Measurements from ENCODE around the gene CLIC4. TPM values are rescaled to one million over a fixed set of nuclear protein-coding genes. Genes with fewer than 3 reads are reported as not detected.
"Not testable (repeated sequence)": the region's sequence is repeated elsewhere in the genome, so short reads cannot be mapped to it uniquely, and the experiment has no call there.

The CLIC4 gene
- total and polyA plus RNA-seq, 3 experiments from 2014 or later = 0.18 to 13.2 (median 12.8) TPM

DNA sequence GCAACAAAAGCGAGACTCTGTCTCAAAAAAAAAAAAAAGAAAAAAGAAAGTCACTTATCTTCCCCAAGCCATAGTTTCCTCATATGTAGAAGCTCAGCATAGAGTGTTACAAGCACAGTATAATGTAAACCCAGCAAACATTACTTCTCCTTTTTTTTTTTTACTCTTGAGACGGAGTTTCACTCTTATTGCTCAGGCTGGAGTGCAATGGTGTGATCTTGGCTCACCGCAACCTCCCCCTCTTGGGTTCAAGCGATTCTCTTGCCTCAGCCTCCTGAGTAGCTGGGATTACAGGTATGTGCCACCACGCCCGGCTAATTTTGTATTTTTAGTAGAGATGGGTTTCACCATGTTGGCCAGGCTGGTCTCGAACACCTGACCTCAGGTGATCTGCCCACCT, 11.9 kb upstream of the CLIC4 start:
- H3K4me3 ChIP-seq (ENCODE audit: low read length); H3K36me3 ChIP-seq (ENCODE audit: insufficient read depth, low read length); DNase-seq; H3K36me3 Mint-ChIP-seq; H3K27me3 Mint-ChIP-seq; H3K9me3 ChIP-seq (ENCODE audit: low read length); H3K4me3 Mint-ChIP-seq; H3K27me3 ChIP-seq (ENCODE audit: insufficient read depth, low read length, poor library complexity, severe bottlenecking); H3K4me1 ChIP-seq (ENCODE audit: insufficient read depth, low read length); H3K4me1 Mint-ChIP-seq; H3K27ac Mint-ChIP-seq; CTCF ChIA-PET; H3K9me3 Mint-ChIP-seq; H3K27ac ChIP-seq (ENCODE audit: low read depth, low read length): not testable (repeated sequence)
- POLR2A ChIA-PET = interaction anchor here (0.6 kb wide), 1 partner anchor 1213 kb away, joined by 3 read pairs; no protein-coding TSS in a partner anchor

DNA sequence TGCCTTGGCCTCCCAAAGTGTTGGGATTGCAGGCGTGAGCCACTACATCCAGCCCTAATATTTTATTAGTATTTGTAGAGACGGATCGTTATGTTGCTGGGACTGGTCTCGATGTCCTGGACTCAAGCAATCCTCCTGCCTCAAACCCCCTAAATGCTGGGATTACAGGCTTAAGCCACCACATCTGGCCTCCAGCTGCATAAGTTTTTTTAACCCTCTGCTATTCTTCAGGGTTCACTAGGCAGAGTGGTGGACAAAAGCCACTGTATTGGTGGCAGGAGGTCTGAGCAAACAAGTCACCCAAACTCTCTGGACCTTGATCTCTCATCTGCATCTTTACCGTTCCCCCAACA, 10.1 kb upstream of the CLIC4 start:
- H3K27ac ChIP-seq (ENCODE audit: low read depth, low read length) = peak overlapping the region; percentile 9
- no peak overlapping the region for H3K4me3 Mint-ChIP-seq
- no peaks in the 10 kb centered on the region for H3K4me1 ChIP-seq (ENCODE audit: insufficient read depth, low read length)
- no peaks in the 10 kb centered on the region for H3K27me3 ChIP-seq (ENCODE audit: insufficient read depth, low read length, poor library complexity, severe bottlenecking)
- ChIA-PET CTCF (no interaction called here), POLR2A (no interaction called here)
- H3K9me3 Mint-ChIP-seq = no peaks in the 10 kb centered on the region
- H3K27ac Mint-ChIP-seq = no peak overlapping the region
- DNase-seq = no peak
- no peaks in the 10 kb centered on the region for H3K9me3 ChIP-seq (ENCODE audit: low read length)
- H3K4me3 ChIP-seq (ENCODE audit: low read length) = no peak overlapping the region
- H3K36me3 ChIP-seq (ENCODE audit: insufficient read depth, low read length) = no peaks in the 10 kb centered on the region
- H3K4me1 Mint-ChIP-seq = no peaks in the 10 kb centered on the region
- no peaks in the 10 kb centered on the region for H3K36me3 Mint-ChIP-seq
- peaks cover 5 to 9% of the 10 kb centered on the region in 2 donors for H3K27me3 Mint-ChIP-seq

DNA sequence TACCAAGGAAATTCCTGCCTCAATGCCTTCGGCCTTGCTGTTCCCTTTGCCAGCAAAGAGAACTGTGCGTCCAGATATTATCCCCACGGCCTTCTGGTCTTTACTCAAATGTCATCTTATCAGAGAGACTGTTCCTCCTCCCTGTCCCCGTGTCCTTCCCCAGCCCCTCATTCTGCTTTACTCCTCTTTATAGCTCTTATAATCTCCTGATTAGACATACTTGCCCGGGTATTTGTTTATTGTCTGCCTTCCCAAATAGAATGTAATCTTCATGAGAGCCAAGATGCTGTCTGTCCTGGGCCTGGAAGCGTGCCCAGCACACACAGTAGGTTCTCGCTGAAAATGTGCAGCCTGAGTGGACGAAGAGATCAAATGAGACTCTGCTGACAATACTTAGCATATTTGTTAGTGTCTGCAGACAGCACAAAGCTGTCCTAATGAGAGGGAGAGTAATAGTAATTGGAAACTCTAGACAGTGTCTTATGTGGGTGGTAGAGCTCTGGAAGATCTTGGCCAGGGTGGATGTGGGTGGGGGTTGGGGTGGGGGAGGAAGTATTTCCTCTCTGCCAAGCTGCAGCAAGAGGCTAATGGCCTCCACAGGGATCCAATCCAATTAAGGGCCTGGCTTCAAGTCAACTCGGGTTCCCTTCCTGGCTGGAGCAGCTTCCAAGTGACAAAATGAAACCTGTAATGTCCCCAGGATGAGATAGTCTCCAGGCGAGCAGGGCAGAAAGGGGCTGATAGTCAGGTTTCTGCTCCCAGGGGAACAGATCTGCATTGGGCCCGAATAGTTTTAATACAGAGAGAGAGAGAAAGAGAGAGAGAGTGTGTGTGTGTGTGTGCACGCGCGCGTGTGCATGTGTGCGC, 9.5 kb upstream of the CLIC4 start:
- Mint-ChIP-seq H3K36me3 (no peaks in the 10 kb centered on the region), H3K27me3 (peaks cover 5 to 9% of the 10 kb centered on the region in 2 donors)
- H3K27ac ChIP-seq (ENCODE audit: low read depth, low read length) = peak overlapping the region; percentile 9

DNA sequence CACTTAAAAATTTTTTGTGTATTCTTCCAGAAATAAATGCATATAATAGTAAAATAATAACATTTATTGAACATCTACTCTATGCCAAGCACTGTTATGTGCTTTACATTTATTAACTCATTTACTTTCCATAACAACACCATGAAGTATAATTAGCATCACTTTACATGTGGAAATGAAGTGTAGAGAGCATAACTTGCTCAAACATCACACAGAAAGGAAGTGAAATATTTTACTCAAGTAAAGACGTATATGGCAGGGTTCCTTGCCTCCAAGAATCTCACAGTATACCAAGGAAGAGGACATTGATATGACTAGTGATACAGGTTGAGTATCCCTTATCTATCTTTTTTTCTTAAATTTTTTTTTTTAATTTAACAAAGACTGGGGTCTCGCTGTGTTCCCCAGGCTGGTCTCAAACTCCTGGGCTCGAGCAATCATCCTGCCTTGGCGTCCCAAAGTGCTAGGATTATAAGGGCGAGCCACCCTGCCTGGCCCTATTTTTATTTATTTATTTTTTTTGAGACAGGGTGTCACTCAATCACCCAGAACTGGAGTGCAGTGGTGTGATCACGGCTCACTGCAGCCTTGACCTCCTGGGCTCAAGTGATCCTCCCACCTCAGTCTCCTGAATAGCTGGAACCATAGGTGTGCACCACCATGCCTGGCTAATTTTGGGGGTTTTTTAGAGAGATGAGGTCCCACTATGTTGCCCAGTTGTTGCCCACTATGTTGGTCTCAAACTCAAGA, 7.7 kb upstream of the CLIC4 start:
- Histone ChIP-seq H3K4me3 (ENCODE audit: low read length) (no peak overlapping the region), H3K27me3 (ENCODE audit: insufficient read depth, low read length, poor library complexity, severe bottlenecking) (no peaks in the 10 kb centered on the region), H3K36me3 (ENCODE audit: insufficient read depth, low read length) (no peaks in the 10 kb centered on the region), H3K9me3 (ENCODE audit: low read length) (no peaks in the 10 kb centered on the region), H3K4me1 (ENCODE audit: insufficient read depth, low read length) (no peaks in the 10 kb centered on the region), H3K27ac (ENCODE audit: low read depth, low read length) (no peak overlapping the region)
- H3K9me3 Mint-ChIP-seq = no peaks in the 10 kb centered on the region
- no peak overlapping the region for H3K27ac Mint-ChIP-seq
- ChIA-PET CTCF (no interaction called here), POLR2A (interaction anchor here (0.6 kb wide), 1 partner anchor 54 kb away, joined by 3 read pairs; no protein-coding TSS in a partner anchor)
- DNase-seq = no peak
- H3K4me3 Mint-ChIP-seq = no peak overlapping the region
- no peaks in the 10 kb centered on the region for H3K36me3 Mint-ChIP-seq
- peaks cover 15 to 18% of the 10 kb centered on the region in 2 donors for H3K27me3 Mint-ChIP-seq
- peaks cover 0 to 5% (median 2%) of the 10 kb centered on the region in 3 donors for H3K4me1 Mint-ChIP-seq

More for the DNA sequence above, 9.5 kb upstream of the CLIC4 start:
- DNase-seq = no peak
- Histone ChIP-seq H3K36me3 (ENCODE audit: insufficient read depth, low read length) (no peaks in the 10 kb centered on the region), H3K4me1 (ENCODE audit: insufficient read depth, low read length) (no peaks in the 10 kb centered on the region), H3K27me3 (ENCODE audit: insufficient read depth, low read length, poor library complexity, severe bottlenecking) (no peaks in the 10 kb centered on the region), H3K4me3 (ENCODE audit: low read length) (no peak overlapping the region), H3K9me3 (ENCODE audit: low read length) (no peaks in the 10 kb centered on the region)
- Mint-ChIP-seq H3K4me3 (no peak overlapping the region), H3K4me1 (no peaks in the 10 kb centered on the region), H3K9me3 (no peaks in the 10 kb centered on the region), H3K27ac (peak overlapping the region in 1 of 8 donors; percentile 1)
- ChIA-PET POLR2A (interaction anchor here (0.5 kb wide), 1 partner anchor 31 kb away, joined by 3 read pairs; no protein-coding TSS in a partner anchor), CTCF (no interaction called here)

DNA sequence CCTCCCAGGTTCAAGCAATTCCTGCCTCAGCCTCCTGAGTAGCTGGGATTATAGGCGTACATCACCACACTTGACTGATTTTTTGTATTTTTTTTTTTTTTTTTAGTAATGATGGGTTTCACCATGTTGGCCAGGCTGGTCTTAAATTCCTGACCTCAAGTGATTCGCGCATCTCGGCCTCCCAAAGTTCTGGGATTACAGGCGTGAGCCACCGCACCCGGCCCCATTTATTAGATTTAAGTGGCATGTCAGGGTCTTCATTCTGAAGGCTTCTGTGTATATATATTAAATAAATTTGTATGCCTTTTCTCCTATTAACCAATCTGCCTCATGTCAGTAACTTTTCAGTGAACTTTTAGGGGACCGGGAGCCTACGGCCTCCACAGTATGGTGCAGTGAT, 6.0 kb upstream of the CLIC4 start:
- ChIA-PET POLR2A (no interaction called here), CTCF (no interaction called here)
- Mint-ChIP-seq H3K4me3 (no peak overlapping the region), H3K27ac (no peak overlapping the region), H3K36me3 (no peaks in the 10 kb centered on the region), H3K9me3 (no peaks in the 10 kb centered on the region), H3K4me1 (peaks cover 8 to 14% (median 10%) of the 10 kb centered on the region in 3 donors), H3K27me3 (peaks cover 18 to 23% of the 10 kb centered on the region in 2 donors)
- no peak overlapping the region for H3K27ac ChIP-seq (ENCODE audit: low read depth, low read length)
- H3K9me3 ChIP-seq (ENCODE audit: low read length) = no peaks in the 10 kb centered on the region
- H3K27me3 ChIP-seq (ENCODE audit: insufficient read depth, low read length, poor library complexity, severe bottlenecking) = no peaks in the 10 kb centered on the region
- no peak for DNase-seq
- no peak overlapping the region for H3K4me3 ChIP-seq (ENCODE audit: low read length)
- no peaks in the 10 kb centered on the region for H3K4me1 ChIP-seq (ENCODE audit: insufficient read depth, low read length)
- H3K36me3 ChIP-seq (ENCODE audit: insufficient read depth, low read length) = no peaks in the 10 kb centered on the region

DNA sequence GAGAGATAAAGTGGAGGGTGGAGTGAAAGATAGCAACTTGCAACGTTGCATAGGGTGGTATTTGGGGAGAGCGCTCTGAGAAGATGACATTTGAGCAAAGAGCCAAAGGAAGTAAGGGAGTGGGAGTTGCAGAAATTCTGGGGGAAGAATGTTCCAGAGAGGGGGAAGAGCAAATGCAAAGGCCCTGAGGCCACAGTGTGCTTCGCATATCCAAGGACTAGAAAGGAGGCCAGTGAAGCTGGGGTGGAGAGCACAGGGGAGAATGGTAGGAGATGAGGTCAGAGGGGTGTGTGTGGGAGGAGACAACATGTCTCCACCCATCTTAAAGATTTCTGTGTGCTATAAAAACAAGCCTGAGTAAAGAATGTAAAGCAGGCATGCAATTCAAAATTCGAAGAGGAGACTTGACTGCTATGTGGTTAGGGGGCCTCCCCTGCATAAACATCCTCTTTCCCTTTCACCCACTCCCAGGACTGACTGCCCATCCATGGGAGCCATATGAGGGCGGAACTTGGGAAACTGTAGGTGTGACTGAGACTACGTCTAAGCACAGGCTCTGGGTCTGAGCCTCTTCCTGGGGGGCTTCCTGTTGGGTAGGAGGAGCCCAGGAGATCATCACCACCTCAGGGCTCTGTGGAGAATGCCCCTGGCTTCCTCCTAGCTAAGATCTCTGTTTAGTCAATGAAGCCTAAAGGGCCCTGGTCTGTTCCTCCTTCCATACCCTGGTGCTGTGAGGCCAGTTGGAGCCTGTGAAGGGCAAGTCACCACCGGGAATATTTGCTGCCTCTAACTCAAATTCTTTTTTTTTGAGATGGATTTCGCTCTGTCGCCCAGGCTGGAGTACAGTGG, 2.9 kb upstream of the CLIC4 start:
- Histone ChIP-seq H3K27me3 (ENCODE audit: insufficient read depth, low read length, poor library complexity, severe bottlenecking) (no peaks in the 10 kb centered on the region), H3K4me1 (ENCODE audit: insufficient read depth, low read length) (no peaks in the 10 kb centered on the region), H3K4me3 (ENCODE audit: low read length) (no peak overlapping the region), H3K9me3 (ENCODE audit: low read length) (no peaks in the 10 kb centered on the region), H3K27ac (ENCODE audit: low read depth, low read length) (peak overlapping the region; percentile 51), H3K36me3 (ENCODE audit: insufficient read depth, low read length) (no peaks in the 10 kb centered on the region)
- Mint-ChIP-seq H3K27ac (peak overlapping the region in 2 of 8 donors; percentile 29 to 71), H3K9me3 (no peaks in the 10 kb centered on the region), H3K4me1 (peaks cover 19 to 24% (median 19%) of the 10 kb centered on the region in 3 donors), H3K4me3 (peak overlapping the region in 1 of 7 donors; percentile 43), H3K36me3 (no peaks in the 10 kb centered on the region), H3K27me3 (peaks cover 19 to 21% of the 10 kb centered on the region in 2 donors)
- no peak for DNase-seq
- ChIA-PET POLR2A (no interaction called here), CTCF (no interaction called here)

DNA sequence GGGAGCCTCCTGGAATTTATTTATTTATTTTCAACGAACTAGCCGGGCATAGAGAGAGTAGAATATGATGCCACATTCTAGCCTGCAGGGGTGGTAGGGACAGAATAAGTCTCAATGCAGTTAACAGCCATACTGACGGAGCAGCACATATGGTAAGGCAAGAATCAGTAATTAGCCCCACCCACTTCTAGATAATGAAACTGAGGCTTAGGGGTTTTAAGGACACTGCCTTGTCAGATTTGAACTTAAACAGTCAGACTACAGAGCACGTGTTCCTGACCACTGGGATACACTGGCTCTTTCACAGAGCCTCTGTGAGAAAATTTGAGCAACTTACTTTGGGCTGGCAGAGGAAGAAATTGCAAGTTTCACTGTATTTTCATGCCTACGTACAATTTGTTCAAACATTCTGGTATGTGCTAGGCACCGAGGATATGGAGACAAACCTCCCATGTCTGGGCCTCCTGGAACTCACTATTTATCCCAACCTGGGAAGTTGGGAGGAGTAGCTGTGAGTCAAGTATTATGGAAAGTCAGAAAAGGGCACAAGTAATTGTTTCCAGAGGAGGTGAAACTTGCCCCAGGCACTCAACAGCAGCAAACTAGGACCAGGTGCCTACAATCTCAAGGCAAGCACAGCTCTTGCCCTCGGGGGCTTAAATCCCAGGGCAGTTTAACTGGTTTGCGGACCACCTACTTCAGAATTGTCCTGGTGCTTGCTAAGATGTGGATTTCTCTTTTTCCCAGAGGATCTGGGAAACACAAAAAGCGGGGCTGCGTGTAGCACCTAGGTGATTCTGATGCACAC, 1.6 kb upstream of the CLIC4 start:
- no peaks in the 10 kb centered on the region for H3K9me3 ChIP-seq (ENCODE audit: low read length)
- H3K36me3 ChIP-seq (ENCODE audit: insufficient read depth, low read length) = no peaks in the 10 kb centered on the region
- POLR2A ChIA-PET = no interaction called here
- Mint-ChIP-seq H3K27ac (peak overlapping the region in 4 of 8 donors; percentile 38 to 78 (median 49)), H3K4me1 (peaks cover 21 to 24% (median 23%) of the 10 kb centered on the region in 3 donors), H3K36me3 (no peaks in the 10 kb centered on the region), H3K27me3 (peaks cover 19 to 21% of the 10 kb centered on the region in 2 donors), H3K4me3 (peak overlapping the region; percentile 53 to 87 (median 60)), H3K9me3 (no peaks in the 10 kb centered on the region)
- no peak overlapping the region for H3K4me3 ChIP-seq (ENCODE audit: low read length)
- H3K27me3 ChIP-seq (ENCODE audit: insufficient read depth, low read length, poor library complexity, severe bottlenecking) = no peaks in the 10 kb centered on the region
- H3K27ac ChIP-seq (ENCODE audit: low read depth, low read length) = peak overlapping the region; percentile 18
- no peak for DNase-seq
- H3K4me1 ChIP-seq (ENCODE audit: insufficient read depth, low read length) = no peaks in the 10 kb centered on the region
- CTCF ChIA-PET = interaction anchor here (1.2 kb wide), 1 partner anchor 19 kb away, joined by 3 read pairs; no protein-coding TSS in a partner anchor

Measured in CD8-positive, alpha-beta memory T cell (primary cell).